OCI-LY7 (cell line): Measurements from ENCODE around the gene TRAPPC4.
A peak's percentile ranks its signal among the peaks of the same experiment; 100 is the strongest.

Source experiments
- EZH2phosphoT487 ChIP-seq: fragments of 200-600 bp; sonication (generic); IDR thresholded peaks from 2 replicates; pipeline ENCODE4 v1.6.1; 2018; ENCODE audit warnings: low read depth, borderline replicate concordance, mild to moderate bottlenecking, mixed run types, antibody characterized with exemption, low read length, moderate library complexity, mixed read lengths
- TF ChIP-seq, protein P1 (sequence below): fragments of 200-600 bp; sonication (generic); conservative IDR thresholded peaks from 2 replicates; pipeline ENCODE4 v1.5.1; 2014; ENCODE audit warnings: mild to moderate bottlenecking, antibody characterized with exemption, low read length, moderate library complexity, mixed read lengths

GRCh38 chr11:119015054-119015611 lies 3.4 kb upstream of the TRAPPC4 start:
- TF ChIP-seq, protein P1, sequence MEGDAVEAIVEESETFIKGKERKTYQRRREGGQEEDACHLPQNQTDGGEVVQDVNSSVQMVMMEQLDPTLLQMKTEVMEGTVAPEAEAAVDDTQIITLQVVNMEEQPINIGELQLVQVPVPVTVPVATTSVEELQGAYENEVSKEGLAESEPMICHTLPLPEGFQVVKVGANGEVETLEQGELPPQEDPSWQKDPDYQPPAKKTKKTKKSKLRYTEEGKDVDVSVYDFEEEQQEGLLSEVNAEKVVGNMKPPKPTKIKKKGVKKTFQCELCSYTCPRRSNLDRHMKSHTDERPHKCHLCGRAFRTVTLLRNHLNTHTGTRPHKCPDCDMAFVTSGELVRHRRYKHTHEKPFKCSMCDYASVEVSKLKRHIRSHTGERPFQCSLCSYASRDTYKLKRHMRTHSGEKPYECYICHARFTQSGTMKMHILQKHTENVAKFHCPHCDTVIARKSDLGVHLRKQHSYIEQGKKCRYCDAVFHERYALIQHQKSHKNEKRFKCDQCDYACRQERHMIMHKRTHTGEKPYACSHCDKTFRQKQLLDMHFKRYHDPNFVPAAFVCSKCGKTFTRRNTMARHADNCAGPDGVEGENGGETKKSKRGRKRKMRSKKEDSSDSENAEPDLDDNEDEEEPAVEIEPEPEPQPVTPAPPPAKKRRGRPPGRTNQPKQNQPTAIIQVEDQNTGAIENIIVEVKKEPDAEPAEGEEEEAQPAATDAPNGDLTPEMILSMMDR: peak; percentile 49
- TF ChIP-seq EZH2phosphoT487: no peak
